GM06990 (cell line): ENCODE results near the gene CACNA1D.

Source experiments
- DNase-seq: peaks from one replicate; pipeline ENCODE4 v3.0.0-alpha.2; 2011; ENCODE audit not compliant: insufficient read length; ENCODE audit errors: extremely low read depth
- H3K27me3 ChIP-seq: replicated peaks from 2 replicates; pipeline ENCODE4 v1.6.0; 2011; ENCODE audit warnings: low read length; ENCODE audit not compliant: control insufficient read depth, insufficient read depth
- H3K36me3 ChIP-seq: 2 replicates; pipeline ENCODE4 v1.5.1; 2011; ENCODE audit warnings: low read length; ENCODE audit not compliant: control insufficient read depth, insufficient read depth
- H3K4me3 ChIP-seq: replicated peaks from 2 replicates; pipeline ENCODE4 v1.5.1; 2011; ENCODE audit warnings: low read depth, mild to moderate bottlenecking, control low read depth, low read length
- CTCF ChIP-seq: IDR thresholded peaks from 2 replicates; pipeline ENCODE4 v1.5.1; 2011; ENCODE audit warnings: low read length, control low read depth, mild to moderate bottlenecking, inconsistent platforms; ENCODE audit not compliant: insufficient read depth, poor library complexity, severe bottlenecking

CACNA1D gene

GRCh38 chr3:53809764-53810400 lies 315.5 kb downstream of the CACNA1D start:
- DNase-seq: no peak
- TF ChIP-seq CTCF: no peak
- Histone ChIP-seq H3K27me3 (no peaks in the 10 kb centered on the region), H3K36me3 (no peaks in the 10 kb centered on the region), H3K4me3 (no peak overlapping the region)

DNA sequence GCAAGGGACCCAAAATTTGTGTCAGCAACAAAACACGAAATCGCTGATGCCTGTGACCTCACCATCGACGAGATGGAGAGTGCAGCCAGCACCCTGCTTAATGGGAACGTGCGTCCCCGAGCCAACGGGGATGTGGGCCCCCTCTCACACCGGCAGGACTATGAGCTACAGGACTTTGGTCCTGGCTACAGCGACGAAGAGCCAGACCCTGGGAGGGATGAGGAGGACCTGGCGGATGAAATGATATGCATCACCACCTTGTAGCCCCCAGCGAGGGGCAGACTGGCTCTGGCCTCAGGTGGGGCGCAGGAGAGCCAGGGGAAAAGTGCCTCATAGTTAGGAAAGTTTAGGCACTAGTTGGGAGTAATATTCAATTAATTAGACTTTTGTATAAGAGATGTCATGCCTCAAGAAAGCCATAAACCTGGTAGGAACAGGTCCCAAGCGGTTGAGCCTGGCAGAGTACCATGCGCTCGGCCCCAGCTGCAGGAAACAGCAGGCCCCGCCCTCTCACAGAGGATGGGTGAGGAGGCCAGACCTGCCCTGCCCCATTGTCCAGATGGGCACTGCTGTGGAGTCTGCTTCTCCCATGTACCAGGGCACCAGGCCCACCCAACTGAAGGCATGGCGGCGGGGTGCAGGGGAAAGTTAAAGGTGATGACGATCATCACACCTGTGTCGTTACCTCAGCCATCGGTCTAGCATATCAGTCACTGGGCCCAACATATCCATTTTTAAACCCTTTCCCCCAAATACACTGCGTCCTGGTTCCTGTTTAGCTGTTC lies 316.9 kb downstream of the CACNA1D start:
- no peak for DNase-seq
- H3K27me3 ChIP-seq: no peaks in the 10 kb centered on the region
- peaks cover 1% of the 10 kb centered on the region; the same call in 1 of the 2 replicates for H3K36me3 ChIP-seq
- no peak overlapping the region for H3K4me3 ChIP-seq
- no peak for TF ChIP-seq CTCF

DNA sequence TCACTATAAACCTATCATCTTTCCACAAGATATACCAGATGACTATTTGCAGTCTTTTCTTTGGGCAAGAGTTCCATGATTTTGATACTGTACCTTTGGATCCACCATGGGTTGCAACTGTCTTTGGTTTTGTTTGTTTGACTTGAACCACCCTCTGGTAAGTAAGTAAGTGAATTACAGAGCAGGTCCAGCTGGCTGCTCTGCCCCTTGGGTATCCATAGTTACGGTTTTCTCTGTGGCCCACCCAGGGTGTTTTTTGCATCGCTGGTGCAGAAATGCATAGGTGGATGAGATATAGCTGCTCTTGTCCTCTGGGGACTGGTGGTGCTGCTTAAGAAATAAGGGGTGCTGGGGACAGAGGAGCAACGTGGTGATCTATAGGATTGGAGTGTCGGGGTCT lies 318.0 kb downstream of the CACNA1D start:
- TF ChIP-seq CTCF: no peak
- Histone ChIP-seq H3K27me3 (no peaks in the 10 kb centered on the region), H3K36me3 (peaks cover 1% of the 10 kb centered on the region; the same call in 1 of the 2 replicates), H3K4me3 (no peak overlapping the region)
- no peak for DNase-seq

DNA sequence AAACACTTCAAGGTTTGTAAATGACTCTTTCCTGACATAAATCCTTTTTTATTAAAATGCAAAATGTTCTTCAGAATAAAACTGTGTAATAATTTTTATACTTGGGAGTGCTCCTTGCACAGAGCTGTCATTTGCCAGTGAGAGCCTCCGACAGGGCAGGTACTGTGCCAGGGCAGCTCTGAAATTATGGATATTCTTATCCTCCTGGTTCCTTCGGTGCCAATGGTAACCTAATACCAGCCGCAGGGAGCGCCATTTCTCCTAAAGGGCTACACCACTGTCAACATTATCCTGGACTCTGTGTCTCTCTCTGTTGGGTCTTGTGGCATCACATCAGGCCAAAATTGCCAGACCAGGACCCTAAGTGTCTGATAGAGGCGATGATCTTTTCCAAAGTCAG lies 318.8 kb downstream of the CACNA1D start:
- no peak for TF ChIP-seq CTCF
- no peaks in the 10 kb centered on the region for H3K27me3 ChIP-seq
- DNase-seq: no peak
- H3K36me3 ChIP-seq: peaks cover 1% of the 10 kb centered on the region
- no peak overlapping the region for H3K4me3 ChIP-seq

GRCh38 chr3:53813876-53814275 lies 319.5 kb downstream of the CACNA1D start:
- H3K4me3 ChIP-seq: no peak overlapping the region
- DNase-seq: no peak
- no peak for TF ChIP-seq CTCF
- peaks cover 1% of the 10 kb centered on the region for H3K36me3 ChIP-seq
- H3K27me3 ChIP-seq: no peaks in the 10 kb centered on the region
